Astrocyte (in vitro differentiated cells and primary cell): ENCODE measurements around the gene LASP1. TPM values are rescaled to one million over a fixed set of nuclear protein-coding genes. Genes with fewer than 3 reads are reported as not detected.

Source experiments
- DNase-seq: peaks from one replicate; pipeline ENCODE4 v3.0.0-alpha.2; 2010; ENCODE audit warnings: low read depth
- FAIRE-seq: peaks from 2 replicates; lab custom pipeline; 2011; peaks lifted over from hg19 to GRCh38; lab: Jason Lieb, UNC
- H2AFZ ChIP-seq: 2 replicates; pipeline ENCODE4 v1.6.0; 2012; ENCODE audit warnings: low read depth, low read length, inconsistent platforms
- H3K27ac ChIP-seq: 2 replicates; pipeline ENCODE4 v1.5.1; 2011; ENCODE audit warnings: low read depth, low read length, inconsistent platforms
- H3K27me3 ChIP-seq: 2 replicates; pipeline ENCODE4 v1.6.0; 2011; ENCODE audit warnings: low read length, inconsistent platforms; ENCODE audit not compliant: insufficient read depth
- H3K36me3 ChIP-seq: 2 replicates; pipeline ENCODE4 v1.5.1; 2011; ENCODE audit warnings: low read length, inconsistent platforms; ENCODE audit not compliant: insufficient read depth
- H3K4me1 ChIP-seq: 2 replicates; pipeline ENCODE4 v1.5.1; 2011; ENCODE audit warnings: low read length, inconsistent platforms; ENCODE audit not compliant: insufficient read depth
- H3K4me2 ChIP-seq: 2 replicates; pipeline ENCODE4 v1.6.0; 2012; ENCODE audit warnings: low read length, inconsistent platforms
- H3K4me3 ChIP-seq: 2 replicates; pipeline ENCODE4 v1.5.1; 2011; ENCODE audit warnings: low read depth, mild to moderate bottlenecking, low read length, inconsistent platforms; ENCODE audit not compliant: insufficient read depth
- H3K79me2 ChIP-seq: 2 replicates; pipeline ENCODE4 v1.6.0; 2012; ENCODE audit warnings: mild to moderate bottlenecking, low read length, inconsistent platforms; ENCODE audit not compliant: insufficient read depth
- H3K9ac ChIP-seq: 2 replicates; pipeline ENCODE4 v1.6.0; 2012; ENCODE audit warnings: mild to moderate bottlenecking, low read length, inconsistent platforms
- H3K9me3 ChIP-seq: 2 replicates; pipeline ENCODE4 v1.5.1; 2012; ENCODE audit warnings: low read depth, mild to moderate bottlenecking, low read length, inconsistent platforms; ENCODE audit not compliant: insufficient read depth
- H4K20me1 ChIP-seq: 2 replicates; pipeline ENCODE4 v1.6.0; 2012; ENCODE audit warnings: low read length, inconsistent platforms; ENCODE audit not compliant: insufficient read depth
- H3K27ac Mint-ChIP-seq: one replicate; pipeline ENCODE4 v1.8.0; 2021; ENCODE audit warnings: mild to moderate bottlenecking, mixed read lengths; ENCODE audit not compliant: unreplicated experiment
- H3K27me3 Mint-ChIP-seq: one replicate; pipeline ENCODE4 v1.8.0; 2021; ENCODE audit warnings: low read depth, mixed read lengths; ENCODE audit not compliant: unreplicated experiment
- H3K36me3 Mint-ChIP-seq: one replicate; pipeline ENCODE4 v1.8.0; 2021; ENCODE audit warnings: low read depth, mixed read lengths; ENCODE audit not compliant: unreplicated experiment
- H3K4me1 Mint-ChIP-seq: one replicate; pipeline ENCODE4 v1.8.0; 2021; ENCODE audit warnings: low read depth, mixed read lengths; ENCODE audit not compliant: unreplicated experiment
- H3K4me3 Mint-ChIP-seq: one replicate; pipeline ENCODE4 v1.8.0; 2021; ENCODE audit warnings: mild to moderate bottlenecking, moderate library complexity, mixed read lengths; ENCODE audit not compliant: unreplicated experiment
- H3K9me3 Mint-ChIP-seq: one replicate; pipeline ENCODE4 v1.8.0; 2021; ENCODE audit warnings: mild to moderate bottlenecking, mixed read lengths; ENCODE audit not compliant: unreplicated experiment
- EZH2 ChIP-seq: IDR thresholded peaks from 2 replicates; pipeline ENCODE4 v1.6.1; 2012; ENCODE audit warnings: mild to moderate bottlenecking, low read length, inconsistent platforms; ENCODE audit not compliant: insufficient read depth
- total RNA-seq: library from RNA; stranded (reverse); gene quantifications from 2 replicates; pipeline ENCODE4 v1.2.1, GENCODE V29; 2021
- TF ChIP-seq, protein P1 (sequence below): IDR thresholded peaks from 2 replicates; pipeline ENCODE4 v1.5.1; 2011; ENCODE audit warnings: low read depth, mild to moderate bottlenecking, inconsistent platforms, low read length, moderate library complexity; ENCODE audit not compliant: insufficient read depth

The LASP1 gene
- total RNA-seq, 1 donor from 2014 or later, result 421 TPM

GRCh38 chr17:38861399-38861843 lies 8.4 kb upstream of the LASP1 start:
- Mint-ChIP-seq H3K27me3 (no peaks in the 10 kb centered on the region), H3K27ac (no peak overlapping the region), H3K36me3 (no peaks in the 10 kb centered on the region), H3K4me3 (no peak overlapping the region), H3K9me3 (no peaks in the 10 kb centered on the region), H3K4me1 (peaks cover 6% of the 10 kb centered on the region)
- no peaks in the 10 kb centered on the region for H3K9me3 ChIP-seq
- H4K20me1 ChIP-seq, result no peaks in the 10 kb centered on the region
- H3K27ac ChIP-seq, result no peak overlapping the region
- no peak overlapping the region for H3K4me2 ChIP-seq
- TF ChIP-seq, protein P1, sequence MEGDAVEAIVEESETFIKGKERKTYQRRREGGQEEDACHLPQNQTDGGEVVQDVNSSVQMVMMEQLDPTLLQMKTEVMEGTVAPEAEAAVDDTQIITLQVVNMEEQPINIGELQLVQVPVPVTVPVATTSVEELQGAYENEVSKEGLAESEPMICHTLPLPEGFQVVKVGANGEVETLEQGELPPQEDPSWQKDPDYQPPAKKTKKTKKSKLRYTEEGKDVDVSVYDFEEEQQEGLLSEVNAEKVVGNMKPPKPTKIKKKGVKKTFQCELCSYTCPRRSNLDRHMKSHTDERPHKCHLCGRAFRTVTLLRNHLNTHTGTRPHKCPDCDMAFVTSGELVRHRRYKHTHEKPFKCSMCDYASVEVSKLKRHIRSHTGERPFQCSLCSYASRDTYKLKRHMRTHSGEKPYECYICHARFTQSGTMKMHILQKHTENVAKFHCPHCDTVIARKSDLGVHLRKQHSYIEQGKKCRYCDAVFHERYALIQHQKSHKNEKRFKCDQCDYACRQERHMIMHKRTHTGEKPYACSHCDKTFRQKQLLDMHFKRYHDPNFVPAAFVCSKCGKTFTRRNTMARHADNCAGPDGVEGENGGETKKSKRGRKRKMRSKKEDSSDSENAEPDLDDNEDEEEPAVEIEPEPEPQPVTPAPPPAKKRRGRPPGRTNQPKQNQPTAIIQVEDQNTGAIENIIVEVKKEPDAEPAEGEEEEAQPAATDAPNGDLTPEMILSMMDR, result no peak
- no peak for TF ChIP-seq EZH2
- no peak overlapping the region for H2AFZ ChIP-seq
- H3K9ac ChIP-seq, result no peak overlapping the region
- FAIRE-seq (no peak), DNase-seq (no peak)
- no peaks in the 10 kb centered on the region for H3K79me2 ChIP-seq
- no peak overlapping the region for H3K4me3 ChIP-seq
- H3K27me3 ChIP-seq, result no peaks in the 10 kb centered on the region
- peaks cover 10% of the 10 kb centered on the region for H3K4me1 ChIP-seq
- no peaks in the 10 kb centered on the region for H3K36me3 ChIP-seq

DNA sequence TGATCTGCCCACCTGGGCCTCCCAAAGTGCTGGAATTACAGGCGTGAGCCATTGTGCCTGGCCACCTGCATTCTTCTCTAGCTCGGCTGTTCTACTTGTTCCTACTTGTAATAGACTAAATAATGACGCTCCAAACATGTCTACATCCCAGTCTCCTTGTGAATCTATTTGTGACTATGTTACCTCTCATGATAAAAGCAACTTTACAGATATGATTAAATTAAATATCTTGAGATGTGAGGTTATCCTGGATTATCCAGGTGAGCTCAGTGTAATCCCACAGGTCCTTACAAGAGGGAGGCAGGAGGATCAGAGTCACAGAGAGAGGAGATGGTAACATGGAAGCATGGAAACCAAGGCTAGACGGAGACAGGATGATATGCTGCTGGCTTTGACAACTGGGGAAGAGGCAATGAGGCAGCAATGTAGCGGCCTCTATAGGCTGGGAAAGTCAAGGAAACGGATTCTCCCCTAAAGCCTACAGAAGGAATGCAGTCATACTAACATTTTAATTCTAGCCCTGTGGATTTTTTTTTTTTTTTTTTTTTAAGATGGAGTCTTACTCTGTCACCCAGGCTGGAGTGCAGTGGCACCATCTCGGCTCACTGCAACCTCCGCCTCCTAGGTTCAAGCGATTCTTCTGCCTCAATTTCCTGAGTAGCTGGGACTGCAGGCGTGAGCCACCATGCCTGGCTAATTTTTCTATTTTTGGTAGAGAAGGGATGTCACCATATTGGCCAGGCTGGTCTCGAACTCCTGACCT lies 5.0 kb upstream of the LASP1 start:
- H3K27me3 Mint-ChIP-seq, result no peaks in the 10 kb centered on the region
- H3K36me3 Mint-ChIP-seq, result no peaks in the 10 kb centered on the region
- H3K4me3 ChIP-seq, result no peak overlapping the region
- no peaks in the 10 kb centered on the region for H3K9me3 ChIP-seq
- H3K27me3 ChIP-seq, result no peaks in the 10 kb centered on the region
- TF ChIP-seq, protein P1, result peak; percentile 42
- TF ChIP-seq EZH2, result no peak
- no peak overlapping the region for H3K4me2 ChIP-seq
- H2AFZ ChIP-seq, result no peak overlapping the region
- DNase-seq (no peak), FAIRE-seq (no peak)
- no peaks in the 10 kb centered on the region for H3K36me3 ChIP-seq
- H3K79me2 ChIP-seq, result no peaks in the 10 kb centered on the region
- no peak overlapping the region for H3K9ac ChIP-seq
- peaks cover 6% of the 10 kb centered on the region for H3K4me1 Mint-ChIP-seq
- no peak overlapping the region for H3K27ac ChIP-seq
- no peaks in the 10 kb centered on the region for H3K9me3 Mint-ChIP-seq
- H3K4me3 Mint-ChIP-seq, result no peak overlapping the region
- H3K4me1 ChIP-seq, result peaks cover 22% of the 10 kb centered on the region
- peak overlapping the region; percentile 29 for H3K27ac Mint-ChIP-seq
- H4K20me1 ChIP-seq, result no peaks in the 10 kb centered on the region
